Bronchial epithelial cell (primary cell): ENCODE data around the gene R3HCC1L. TPM values are rescaled to one million over a fixed set of nuclear protein-coding genes. Genes with fewer than 3 reads are reported as not detected.

Experiments
- DNase-seq: peaks from one replicate; pipeline ENCODE4 v3.0.0-alpha.2; 2010; ENCODE audit warnings: low read depth
- FAIRE-seq: peaks from 2 replicates; lab custom pipeline; 2011; peaks lifted over from hg19 to GRCh38; lab: Jason Lieb, UNC
- H3K27me3 ChIP-seq: 2 replicates; pipeline ENCODE4 v1.5.1; 2011; ENCODE audit warnings: low read length; ENCODE audit not compliant: control insufficient read depth, insufficient read depth
- H3K36me3 ChIP-seq: 2 replicates; pipeline ENCODE4 v1.5.1; 2011; ENCODE audit warnings: low read length; ENCODE audit not compliant: control insufficient read depth, insufficient read depth
- H3K4me3 ChIP-seq: 2 replicates; pipeline ENCODE4 v1.5.1; 2011; ENCODE audit warnings: mild to moderate bottlenecking, low read depth, low read length, control low read depth
- total RNA-seq: library from RNA; depleted of rRNA; stranded (reverse); fragments of >200 nt; gene quantifications from 2 replicates; pipeline ENCODE4 v1.2.1, GENCODE V29; 2014
- TF ChIP-seq, protein P1 (sequence below): IDR thresholded peaks from 2 replicates; pipeline ENCODE4 v1.5.1; 2011; ENCODE audit warnings: mild to moderate bottlenecking, moderate library complexity, low read length, control low read depth, inconsistent platforms; ENCODE audit not compliant: insufficient read depth, severe bottlenecking

The R3HCC1L gene
- total RNA-seq, 1 donor from 2014 or later, result 13.7 TPM

DNA sequence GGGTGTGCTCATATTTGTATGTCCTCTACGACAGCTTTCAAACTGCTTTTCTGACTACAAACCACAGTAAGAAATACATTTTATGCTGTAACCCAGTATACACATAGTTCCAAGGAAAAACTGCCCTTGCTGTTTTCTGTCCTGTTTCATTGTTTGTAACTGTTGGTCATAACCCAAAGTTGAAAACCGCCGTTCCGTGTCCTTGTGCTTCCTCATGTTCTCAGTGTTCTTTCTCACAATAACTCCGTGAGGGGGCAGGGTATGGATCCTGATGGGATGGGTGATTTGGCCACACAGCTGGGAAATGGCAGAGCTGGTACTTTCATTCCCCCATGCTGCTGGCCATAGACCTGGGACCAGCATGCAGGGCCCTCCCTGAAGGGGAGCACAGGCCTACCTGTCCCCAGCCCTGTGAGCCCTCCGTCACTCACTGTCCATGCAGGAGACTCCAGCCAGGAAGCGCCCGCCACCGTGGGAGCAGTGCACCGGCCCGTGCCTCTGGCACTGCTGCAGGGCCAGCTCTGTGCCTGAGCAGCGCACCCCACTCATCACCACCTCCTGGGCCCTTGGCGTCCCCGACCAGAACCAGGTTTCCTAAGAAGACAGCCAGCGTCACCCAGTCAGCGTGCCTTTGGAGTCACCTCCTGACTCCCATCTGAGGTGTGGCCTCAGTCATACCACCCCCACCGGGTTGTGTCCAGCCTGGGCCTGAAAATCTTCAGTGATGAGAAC is 120.9 kb downstream of the R3HCC1L start:
- Histone ChIP-seq H3K4me3 (no peak overlapping the region), H3K36me3 (no peaks in the 10 kb centered on the region), H3K27me3 (no peaks in the 10 kb centered on the region)
- no peak for FAIRE-seq
- DNase-seq, result no peak
- TF ChIP-seq, protein P1, sequence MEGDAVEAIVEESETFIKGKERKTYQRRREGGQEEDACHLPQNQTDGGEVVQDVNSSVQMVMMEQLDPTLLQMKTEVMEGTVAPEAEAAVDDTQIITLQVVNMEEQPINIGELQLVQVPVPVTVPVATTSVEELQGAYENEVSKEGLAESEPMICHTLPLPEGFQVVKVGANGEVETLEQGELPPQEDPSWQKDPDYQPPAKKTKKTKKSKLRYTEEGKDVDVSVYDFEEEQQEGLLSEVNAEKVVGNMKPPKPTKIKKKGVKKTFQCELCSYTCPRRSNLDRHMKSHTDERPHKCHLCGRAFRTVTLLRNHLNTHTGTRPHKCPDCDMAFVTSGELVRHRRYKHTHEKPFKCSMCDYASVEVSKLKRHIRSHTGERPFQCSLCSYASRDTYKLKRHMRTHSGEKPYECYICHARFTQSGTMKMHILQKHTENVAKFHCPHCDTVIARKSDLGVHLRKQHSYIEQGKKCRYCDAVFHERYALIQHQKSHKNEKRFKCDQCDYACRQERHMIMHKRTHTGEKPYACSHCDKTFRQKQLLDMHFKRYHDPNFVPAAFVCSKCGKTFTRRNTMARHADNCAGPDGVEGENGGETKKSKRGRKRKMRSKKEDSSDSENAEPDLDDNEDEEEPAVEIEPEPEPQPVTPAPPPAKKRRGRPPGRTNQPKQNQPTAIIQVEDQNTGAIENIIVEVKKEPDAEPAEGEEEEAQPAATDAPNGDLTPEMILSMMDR, result no peak

DNA sequence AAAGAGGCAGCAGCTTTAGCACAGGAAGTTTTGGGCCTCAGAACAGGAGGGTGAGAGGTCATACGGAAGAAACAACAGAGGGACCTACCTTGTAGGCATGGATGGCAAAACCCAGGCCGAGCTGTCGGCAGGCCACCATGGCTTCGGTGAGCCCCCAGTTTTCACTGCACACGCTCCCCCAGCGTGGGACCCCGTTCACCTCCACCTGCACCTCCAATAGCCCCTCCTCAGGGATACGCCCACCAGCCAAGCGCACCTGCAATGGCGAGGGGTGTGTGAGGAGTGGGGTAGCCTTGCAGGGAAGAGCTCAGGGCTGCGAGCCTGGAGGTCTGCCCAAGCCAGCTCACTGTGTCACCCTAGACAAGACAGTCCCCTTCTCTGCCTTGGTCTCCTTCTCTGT is 122.2 kb downstream of the R3HCC1L start:
- TF ChIP-seq, protein P1, result no peak
- DNase-seq (no peak), FAIRE-seq (no peak)
- H3K27me3 ChIP-seq, result no peaks in the 10 kb centered on the region
- H3K36me3 ChIP-seq, result no peaks in the 10 kb centered on the region
- no peak overlapping the region for H3K4me3 ChIP-seq

DNA sequence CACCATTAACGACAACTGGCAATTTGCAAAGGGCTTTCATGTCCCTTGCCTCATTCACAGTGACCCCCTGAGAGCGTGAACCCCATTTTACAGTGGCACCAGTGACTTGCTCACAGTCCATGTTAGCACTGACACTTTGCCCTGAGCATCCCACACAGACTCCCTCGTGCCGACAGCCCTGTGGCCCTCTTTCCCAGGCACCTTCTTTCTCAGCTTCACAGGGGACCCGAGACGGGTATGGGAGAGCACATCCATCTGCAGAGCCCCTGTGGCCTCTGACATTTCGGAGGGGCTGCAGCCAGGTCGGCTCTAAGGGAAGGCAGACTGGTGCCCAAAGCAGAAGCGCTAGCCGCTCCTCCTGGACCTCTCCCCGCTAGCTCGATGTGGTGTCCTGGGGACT is 122.7 kb downstream of the R3HCC1L start:
- Histone ChIP-seq H3K27me3 (no peaks in the 10 kb centered on the region), H3K36me3 (no peaks in the 10 kb centered on the region), H3K4me3 (no peak overlapping the region)
- DNase-seq (no peak), FAIRE-seq (no peak)
- TF ChIP-seq, protein P1, result no peak

DNA sequence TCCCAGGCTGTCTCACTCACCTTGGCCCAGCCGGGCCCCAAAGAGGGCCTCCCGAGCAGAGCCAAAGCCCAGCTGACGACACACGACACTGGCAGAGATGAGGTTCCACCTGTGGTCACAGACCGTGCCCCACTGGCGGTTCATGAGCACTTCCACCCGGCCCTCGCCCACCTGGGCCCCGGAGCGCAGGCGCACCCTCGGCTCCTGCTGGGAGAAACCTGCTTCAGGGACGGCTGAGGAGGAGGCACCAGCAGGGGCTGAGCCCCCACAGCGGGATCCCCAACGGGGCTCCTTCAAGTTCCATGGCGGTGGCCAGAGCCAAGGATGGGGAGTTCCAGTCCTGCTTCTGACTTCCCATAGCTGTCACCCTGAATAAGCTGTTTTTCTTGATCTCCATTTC is 123.5 kb downstream of the R3HCC1L start:
- DNase-seq (no peak), FAIRE-seq (no peak)
- TF ChIP-seq, protein P1, result no peak
- Histone ChIP-seq H3K36me3 (no peaks in the 10 kb centered on the region), H3K27me3 (no peaks in the 10 kb centered on the region), H3K4me3 (no peak overlapping the region)

GRCh38 chr10:98258683-98259454 is 124.4 kb downstream of the R3HCC1L start:
- no peak for DNase-seq
- Histone ChIP-seq H3K4me3 (no peak overlapping the region), H3K36me3 (no peaks in the 10 kb centered on the region), H3K27me3 (no peaks in the 10 kb centered on the region)
- TF ChIP-seq, protein P1, result no peak
- no peak for FAIRE-seq
